SK-N-SH (cell line): ENCODE data around the gene NEK8. TPM values are rescaled to one million over a fixed set of nuclear protein-coding genes. Genes with fewer than 3 reads are reported as not detected.

Source experiments
- CTCF ChIA-PET: fragments of 300-600, 350-600 bp; formaldehyde crosslinking; extraction: SDS; loops from one replicate; lab custom pipeline; 2021; lab: Yijun Ruan, JAX
- POLR2A ChIA-PET: fragments of 350-600 bp; sonication (Branson Sonifier 250); formaldehyde crosslinking; extraction: SDS; loops from one replicate; lab custom pipeline; 2020; ENCODE audit warnings: antibody characterized with exemption, inconsistent platforms; lab: Yijun Ruan, JAX
- DNase-seq: peaks from one replicate; pipeline ENCODE4 v3.0.0; 2012
- H2AFZ ChIP-seq: fragments of 200-600 bp; sonication (generic); 2 replicates; pipeline ENCODE4 v1.8.1; 2016; ENCODE audit warnings: antibody characterized with exemption, mild to moderate bottlenecking, low read depth
- H3F3A ChIP-seq: fragments of 200-600 bp; sonication (generic); replicated peaks from 2 replicates; pipeline ENCODE3; 2016; ENCODE audit warnings: antibody characterized with exemption, mild to moderate bottlenecking; ENCODE audit not compliant: insufficient read depth
- H3K27ac ChIP-seq, 2 experiments: fragments of 200-500 bp in 1 of 2; fragments of 200-600 bp in 1 of 2; sonication (Bioruptor generic) in 1 of 2; sonication (generic), shearing (Covaris generic) in 1 of 2; 2 replicates each; pipeline versions ENCODE4 v1.5.1 to v1.6.1; 2014 to 2016; ENCODE audit warnings: low read depth in 2 of 2, inconsistent platforms in 1 of 2, low read length in 1 of 2, mild to moderate bottlenecking in 1 of 2, mixed read lengths in 1 of 2
- H3K27me3 ChIP-seq: fragments of 200-600 bp; sonication (generic), shearing (Covaris generic); 2 replicates; pipeline ENCODE4 v1.6.1; 2016; ENCODE audit warnings: mixed run types; ENCODE audit not compliant: insufficient read depth
- H3K36me3 ChIP-seq, 2 experiments: fragments of 200-500 bp in 1 of 2; fragments of 200-600 bp in 1 of 2; sonication (Bioruptor generic) in 1 of 2; sonication (generic) in 1 of 2; replicated peaks in 1 of 2; 2 replicates each; pipeline versions ENCODE3 to v1.5.1; 2014 to 2016; ENCODE audit warnings: low read length in 1 of 2, mild to moderate bottlenecking in 1 of 2; ENCODE audit not compliant: insufficient read depth in 2 of 2, control insufficient read depth in 1 of 2
- H3K4me1 ChIP-seq, 2 experiments: fragments of 200-500 bp in 1 of 2; fragments of 200-600 bp in 1 of 2; sonication (Bioruptor generic) in 1 of 2; sonication (generic), shearing (Covaris generic) in 1 of 2; 2 replicates each; pipeline versions ENCODE4 v1.5.1 to v1.6.1; 2014 to 2016; ENCODE audit warnings: low read depth in 1 of 2, low read length in 1 of 2, mixed run types in 1 of 2; ENCODE audit not compliant: insufficient read depth in 2 of 2, control insufficient read depth in 1 of 2
- H3K4me2 ChIP-seq: fragments of 200-600 bp; sonication (generic), shearing (Covaris generic); 2 replicates; pipeline ENCODE4 v1.6.1; 2017; ENCODE audit warnings: mixed run types
- H3K4me3 ChIP-seq, 2 experiments: fragments of 200-500 bp in 1 of 2; fragments of 200-600 bp in 1 of 2; sonication (Bioruptor generic) in 1 of 2; sonication (generic), shearing (Covaris generic) in 1 of 2; 2 replicates each; pipeline versions ENCODE4 v1.5.1 to v1.8.1; 2014 to 2016; ENCODE audit warnings: low read depth in 2 of 2, inconsistent platforms in 1 of 2, low read length in 1 of 2, mild to moderate bottlenecking in 1 of 2, mixed read lengths in 1 of 2, moderate library complexity in 1 of 2
- H3K79me2 ChIP-seq: fragments of 200-600 bp; sonication (generic); 2 replicates; pipeline ENCODE4 v1.8.1; 2017; ENCODE audit warnings: mild to moderate bottlenecking; ENCODE audit not compliant: insufficient read depth
- H3K9ac ChIP-seq: fragments of 200-600 bp; sonication (generic); 2 replicates; pipeline ENCODE4 v1.6.1; 2017; ENCODE audit warnings: mixed run types
- H3K9me2 ChIP-seq: fragments of 200-600 bp; sonication (generic); 2 replicates; pipeline ENCODE4 v1.6.1; 2017; ENCODE audit warnings: mixed run types
- H3K9me3 ChIP-seq: fragments of 200-600 bp; sonication (generic); 2 replicates; pipeline ENCODE4 v1.6.1; 2017; ENCODE audit warnings: mixed run types, mild to moderate bottlenecking, moderate library complexity
- H4K20me1 ChIP-seq: fragments of 200-600 bp; sonication (generic); 2 replicates; pipeline ENCODE4 v1.6.1; 2017; ENCODE audit warnings: mild to moderate bottlenecking, mixed run types; ENCODE audit not compliant: insufficient read depth
- CHD2 ChIP-seq: fragments of 150-350 bp; IDR thresholded peaks from 2 replicates; pipeline ENCODE4 v1.6.1; 2018; ENCODE audit warnings: low read length; ENCODE audit not compliant: partially characterized antibody
- FOXJ3 ChIP-seq: sonication (generic); formaldehyde crosslinking; IDR thresholded peaks from 2 replicates; pipeline ENCODE4 v1.5.1; 2020; ENCODE audit warnings: mild to moderate bottlenecking, missing genetic modification reagents
- FOXM1 ChIP-seq: IDR thresholded peaks from 2 replicates; pipeline ENCODE4 v1.4.0; 2012; ENCODE audit warnings: low read depth, mild to moderate bottlenecking
- MXI1 ChIP-seq: IDR thresholded peaks from 2 replicates; pipeline ENCODE4 v1.6.1; 2012; ENCODE audit warnings: mild to moderate bottlenecking, low read depth, low read length, improper control_type of control experiment
- RFX5 ChIP-seq: IDR thresholded peaks from 2 replicates; pipeline ENCODE4 v1.6.1; 2012; ENCODE audit warnings: mild to moderate bottlenecking, improper control_type of control experiment, low read length
- RXRA ChIP-seq: IDR thresholded peaks from 2 replicates; pipeline ENCODE4 v1.4.0; 2012; ENCODE audit warnings: low read depth, mild to moderate bottlenecking, borderline replicate concordance
- SMC3 ChIP-seq: IDR thresholded peaks from 2 replicates; pipeline ENCODE4 v1.6.1; 2012; ENCODE audit warnings: low read depth, low read length, improper control_type of control experiment
- TEAD4 ChIP-seq: IDR thresholded peaks from 2 replicates; pipeline ENCODE4 v1.4.0; 2012; ENCODE audit warnings: mild to moderate bottlenecking, borderline replicate concordance; ENCODE audit not compliant: insufficient read depth
- YY1 ChIP-seq: IDR thresholded peaks from 2 replicates; pipeline ENCODE4 v1.4.0; 2012; ENCODE audit warnings: low read depth, mild to moderate bottlenecking
- WGBS: methylation state at CpG from one replicate; pipeline ENCODE4 v1.1.6; 2017; ENCODE audit warnings: low lambda C conversion rate; 5-methylcytosine and 5-hydroxymethylcytosine counted together
- polyA plus RNA-seq, 3 experiments: library from polyadenylated mRNA; depleted of rRNA; stranded (reverse); fragments of >200 nt; gene quantifications; 2 replicates each; pipeline ENCODE4 v1.2.3, GENCODE V29; 2012
- TF ChIP-seq, protein P1 (sequence below): IDR thresholded peaks from 2 replicates; pipeline ENCODE4 v1.6.1; 2012; ENCODE audit warnings: mild to moderate bottlenecking, low read depth, low read length, moderate library complexity
- TF ChIP-seq, protein P2 (sequence below): fragments of 200-600 bp; sonication (generic); IDR thresholded peaks from 2 replicates; pipeline ENCODE4 v1.6.1; 2017; ENCODE audit warnings: antibody characterized with exemption, mild to moderate bottlenecking, moderate library complexity
- TF ChIP-seq, protein P3 (sequence below): IDR thresholded peaks from 2 replicates; pipeline ENCODE4; 2012

Gene NEK8
- polyA plus RNA-seq, 1 of the 3 experiments (the other 2 are of a cell fraction), result 6.0 TPM

DNA sequence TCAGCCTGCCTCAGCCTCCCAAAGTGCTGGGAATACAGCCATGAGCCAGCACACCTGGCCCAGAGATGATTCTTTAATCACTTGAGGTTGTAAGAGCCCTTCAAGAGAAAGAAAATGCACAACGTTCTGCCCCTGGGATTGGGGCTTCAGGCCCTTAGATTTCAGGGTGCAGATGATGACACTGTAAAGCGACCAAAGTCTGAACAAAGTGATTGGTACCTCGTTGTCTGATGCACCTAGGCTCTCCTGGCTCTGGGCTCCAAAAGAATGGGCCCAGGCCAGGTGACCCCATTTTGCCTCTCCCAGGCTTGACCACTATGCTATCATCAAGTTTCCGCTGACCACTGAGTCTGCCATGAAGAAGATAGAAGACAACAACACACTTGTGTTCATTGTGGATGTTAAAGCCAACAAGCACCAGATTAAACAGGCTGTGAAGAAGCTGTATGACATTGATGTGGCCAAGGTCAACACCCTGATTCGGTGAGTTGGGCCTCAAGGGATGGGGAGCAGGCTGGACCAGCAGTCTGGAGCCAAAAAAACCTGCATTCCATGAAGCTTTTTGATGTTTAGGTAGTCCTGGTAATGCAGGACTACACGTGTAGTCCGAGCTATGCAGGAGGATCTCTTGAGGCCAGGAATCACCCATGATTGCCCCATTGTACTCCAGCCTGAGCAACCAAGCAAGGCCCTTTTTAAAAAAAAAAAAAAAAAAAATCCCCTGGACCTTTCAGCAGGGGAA, 6.0 kb upstream of the NEK8 start:
- Histone ChIP-seq H3K4me2 (peak overlapping the region; percentile 92), H3K4me1 (peaks cover 16 to 38% of the 10 kb centered on the region in 2 experiments), H4K20me1 (peaks cover 36% of the 10 kb centered on the region), H3K79me2 (peaks cover 36% of the 10 kb centered on the region), H3K36me3 (peaks cover 38 to 41% of the 10 kb centered on the region in 2 experiments), H3K9me2 (no peaks in the 10 kb centered on the region), H3K27ac (peak overlapping the region; percentile 12 to 86; a peak in 1 of 4 replicates), H3K27me3 (no peaks in the 10 kb centered on the region), H3K9ac (no peak overlapping the region; the same call in 1 of the 2 replicates), H2AFZ (no peak overlapping the region), H3K4me3 (0 out of 4 replicates have a peak overlapping the region, but pooled peaks of 1 of the 2 experiments have one; percentile 98), H3F3A (peaks cover 68% of the 10 kb centered on the region), H3K9me3 (no peaks in the 10 kb centered on the region)
- 71% methylated on average over 7 of the region's 7 CpGs for WGBS
- no peak for DNase-seq
- POLR2A ChIA-PET, result interaction anchor here (3.6 to 3.8 kb wide), 2 partner anchors 12 to 23 kb away, joined by 45 to 46 read pairs; partner anchors contain the start of genes PROCA1 and TRAF4
- TF ChIP-seq MXI1, result no peak
- TF ChIP-seq, protein P1, sequence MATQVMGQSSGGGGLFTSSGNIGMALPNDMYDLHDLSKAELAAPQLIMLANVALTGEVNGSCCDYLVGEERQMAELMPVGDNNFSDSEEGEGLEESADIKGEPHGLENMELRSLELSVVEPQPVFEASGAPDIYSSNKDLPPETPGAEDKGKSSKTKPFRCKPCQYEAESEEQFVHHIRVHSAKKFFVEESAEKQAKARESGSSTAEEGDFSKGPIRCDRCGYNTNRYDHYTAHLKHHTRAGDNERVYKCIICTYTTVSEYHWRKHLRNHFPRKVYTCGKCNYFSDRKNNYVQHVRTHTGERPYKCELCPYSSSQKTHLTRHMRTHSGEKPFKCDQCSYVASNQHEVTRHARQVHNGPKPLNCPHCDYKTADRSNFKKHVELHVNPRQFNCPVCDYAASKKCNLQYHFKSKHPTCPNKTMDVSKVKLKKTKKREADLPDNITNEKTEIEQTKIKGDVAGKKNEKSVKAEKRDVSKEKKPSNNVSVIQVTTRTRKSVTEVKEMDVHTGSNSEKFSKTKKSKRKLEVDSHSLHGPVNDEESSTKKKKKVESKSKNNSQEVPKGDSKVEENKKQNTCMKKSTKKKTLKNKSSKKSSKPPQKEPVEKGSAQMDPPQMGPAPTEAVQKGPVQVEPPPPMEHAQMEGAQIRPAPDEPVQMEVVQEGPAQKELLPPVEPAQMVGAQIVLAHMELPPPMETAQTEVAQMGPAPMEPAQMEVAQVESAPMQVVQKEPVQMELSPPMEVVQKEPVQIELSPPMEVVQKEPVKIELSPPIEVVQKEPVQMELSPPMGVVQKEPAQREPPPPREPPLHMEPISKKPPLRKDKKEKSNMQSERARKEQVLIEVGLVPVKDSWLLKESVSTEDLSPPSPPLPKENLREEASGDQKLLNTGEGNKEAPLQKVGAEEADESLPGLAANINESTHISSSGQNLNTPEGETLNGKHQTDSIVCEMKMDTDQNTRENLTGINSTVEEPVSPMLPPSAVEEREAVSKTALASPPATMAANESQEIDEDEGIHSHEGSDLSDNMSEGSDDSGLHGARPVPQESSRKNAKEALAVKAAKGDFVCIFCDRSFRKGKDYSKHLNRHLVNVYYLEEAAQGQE, result no peak
- TF ChIP-seq RFX5, result no peak
- no peak for TF ChIP-seq FOXM1
- no peak for TF ChIP-seq FOXJ3
- TF ChIP-seq, protein P2, sequence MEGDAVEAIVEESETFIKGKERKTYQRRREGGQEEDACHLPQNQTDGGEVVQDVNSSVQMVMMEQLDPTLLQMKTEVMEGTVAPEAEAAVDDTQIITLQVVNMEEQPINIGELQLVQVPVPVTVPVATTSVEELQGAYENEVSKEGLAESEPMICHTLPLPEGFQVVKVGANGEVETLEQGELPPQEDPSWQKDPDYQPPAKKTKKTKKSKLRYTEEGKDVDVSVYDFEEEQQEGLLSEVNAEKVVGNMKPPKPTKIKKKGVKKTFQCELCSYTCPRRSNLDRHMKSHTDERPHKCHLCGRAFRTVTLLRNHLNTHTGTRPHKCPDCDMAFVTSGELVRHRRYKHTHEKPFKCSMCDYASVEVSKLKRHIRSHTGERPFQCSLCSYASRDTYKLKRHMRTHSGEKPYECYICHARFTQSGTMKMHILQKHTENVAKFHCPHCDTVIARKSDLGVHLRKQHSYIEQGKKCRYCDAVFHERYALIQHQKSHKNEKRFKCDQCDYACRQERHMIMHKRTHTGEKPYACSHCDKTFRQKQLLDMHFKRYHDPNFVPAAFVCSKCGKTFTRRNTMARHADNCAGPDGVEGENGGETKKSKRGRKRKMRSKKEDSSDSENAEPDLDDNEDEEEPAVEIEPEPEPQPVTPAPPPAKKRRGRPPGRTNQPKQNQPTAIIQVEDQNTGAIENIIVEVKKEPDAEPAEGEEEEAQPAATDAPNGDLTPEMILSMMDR, result no peak
- TF ChIP-seq TEAD4, result no peak
- TF ChIP-seq, protein P3, sequence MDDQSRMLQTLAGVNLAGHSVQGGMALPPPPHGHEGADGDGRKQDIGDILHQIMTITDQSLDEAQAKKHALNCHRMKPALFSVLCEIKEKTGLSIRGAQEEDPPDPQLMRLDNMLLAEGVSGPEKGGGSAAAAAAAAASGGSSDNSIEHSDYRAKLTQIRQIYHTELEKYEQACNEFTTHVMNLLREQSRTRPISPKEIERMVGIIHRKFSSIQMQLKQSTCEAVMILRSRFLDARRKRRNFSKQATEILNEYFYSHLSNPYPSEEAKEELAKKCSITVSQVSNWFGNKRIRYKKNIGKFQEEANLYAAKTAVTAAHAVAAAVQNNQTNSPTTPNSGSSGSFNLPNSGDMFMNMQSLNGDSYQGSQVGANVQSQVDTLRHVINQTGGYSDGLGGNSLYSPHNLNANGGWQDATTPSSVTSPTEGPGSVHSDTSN, result no peak
- TF ChIP-seq CHD2, result no peak
- TF ChIP-seq SMC3, result no peak
- no peak for TF ChIP-seq YY1
- no peak for TF ChIP-seq RXRA
- CTCF ChIA-PET, result interaction anchor here (11.1 kb wide), 1 partner anchor 26 kb away, joined by 612 read pairs; the partner anchor contains the start of gene TRAF4
